HG03460 (cell line): ENCODE data around the gene TASOR.
A peak's percentile ranks its signal among the peaks of the same experiment; 100 is the strongest.
"Not testable (repeated sequence)": the region's sequence is repeated elsewhere in the genome, so short reads cannot be mapped to it uniquely, and the experiment has no call there.

Source experiments
- ATAC-seq: cut with Tn5 transposase; IDR thresholded peaks from one replicate; pipeline ENCODE4 v1.9.1; 2021; ENCODE audit not compliant: unreplicated experiment

The TASOR gene, protein sequence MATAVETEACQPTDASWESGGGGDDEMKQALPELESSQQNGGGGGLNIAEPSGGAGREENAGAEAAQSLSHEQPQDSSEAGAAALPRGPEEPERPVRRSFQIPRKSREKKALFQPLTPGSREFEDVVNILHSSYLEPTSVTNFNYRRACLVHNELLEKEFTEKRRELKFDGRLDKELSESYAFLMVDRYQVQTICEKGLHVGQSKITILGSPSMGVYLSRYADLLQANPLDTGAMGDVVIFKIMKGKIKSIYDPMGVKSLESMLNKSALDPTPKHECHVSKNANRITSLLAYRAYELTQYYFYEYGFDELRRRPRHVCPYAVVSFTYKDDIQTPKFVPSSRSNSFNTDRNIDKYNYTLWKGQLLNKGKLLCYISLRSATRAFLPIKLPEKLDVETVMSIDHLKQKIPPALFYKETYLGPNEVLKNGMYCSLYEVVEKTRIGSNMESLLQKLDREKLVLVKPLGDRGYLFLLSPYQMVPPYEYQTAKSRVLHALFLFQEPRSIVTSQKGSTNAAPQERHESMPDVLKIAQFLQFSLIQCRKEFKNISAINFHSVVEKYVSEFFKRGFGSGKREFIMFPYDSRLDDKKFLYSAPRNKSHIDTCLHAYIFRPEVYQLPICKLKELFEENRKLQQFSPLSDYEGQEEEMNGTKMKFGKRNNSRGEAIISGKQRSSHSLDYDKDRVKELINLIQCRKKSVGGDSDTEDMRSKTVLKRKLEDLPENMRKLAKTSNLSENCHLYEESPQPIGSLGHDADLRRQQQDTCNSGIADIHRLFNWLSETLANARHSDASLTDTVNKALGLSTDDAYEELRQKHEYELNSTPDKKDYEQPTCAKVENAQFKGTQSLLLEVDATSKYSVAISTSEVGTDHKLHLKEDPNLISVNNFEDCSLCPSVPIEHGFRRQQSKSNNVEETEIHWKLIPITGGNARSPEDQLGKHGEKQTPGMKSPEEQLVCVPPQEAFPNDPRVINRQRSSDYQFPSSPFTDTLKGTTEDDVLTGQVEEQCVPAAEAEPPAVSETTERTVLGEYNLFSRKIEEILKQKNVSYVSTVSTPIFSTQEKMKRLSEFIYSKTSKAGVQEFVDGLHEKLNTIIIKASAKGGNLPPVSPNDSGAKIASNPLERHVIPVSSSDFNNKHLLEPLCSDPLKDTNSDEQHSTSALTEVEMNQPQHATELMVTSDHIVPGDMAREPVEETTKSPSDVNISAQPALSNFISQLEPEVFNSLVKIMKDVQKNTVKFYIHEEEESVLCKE (N-terminal part only)

DNA sequence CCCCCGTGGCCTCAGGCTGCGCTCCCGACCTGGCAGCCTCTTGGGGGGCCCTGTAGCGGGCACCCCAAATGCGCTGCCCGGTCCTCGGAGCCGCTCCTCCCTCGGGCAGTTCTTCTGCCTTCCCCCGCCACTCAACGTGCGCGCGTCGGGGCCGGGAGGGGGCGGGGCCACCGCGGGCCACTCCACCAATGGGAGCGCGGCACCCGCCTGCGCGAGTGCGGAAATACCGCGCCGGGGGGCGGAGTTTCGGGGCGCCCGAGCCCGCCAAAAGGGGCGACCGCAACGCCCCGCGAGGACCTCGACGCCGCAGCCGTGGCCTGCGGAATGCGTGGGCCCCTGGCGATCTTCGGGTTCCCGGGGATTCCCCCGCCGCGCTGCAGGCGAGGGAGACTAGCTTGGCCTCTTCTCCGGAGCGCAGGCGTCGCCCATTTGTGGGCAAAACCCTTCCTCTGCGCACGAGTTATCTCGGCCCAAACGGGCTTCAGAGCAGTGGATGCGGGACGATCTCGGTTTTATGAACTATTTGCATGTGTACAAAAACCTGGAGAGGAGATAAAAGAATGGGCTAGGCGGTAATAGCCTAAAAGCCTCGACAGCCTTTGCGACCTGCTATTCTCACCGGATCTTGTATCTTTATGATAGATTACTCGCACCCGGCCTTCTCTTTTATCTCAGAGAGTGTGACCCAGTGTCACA is at the start of gene TASOR:
Gene TASOR (minus strand): TSS at position 144 of the 696 bp plus-strand sequence. CDS start 259 bp downstream, outside the sequence.
- peak; percentile 75 for ATAC-seq

DNA sequence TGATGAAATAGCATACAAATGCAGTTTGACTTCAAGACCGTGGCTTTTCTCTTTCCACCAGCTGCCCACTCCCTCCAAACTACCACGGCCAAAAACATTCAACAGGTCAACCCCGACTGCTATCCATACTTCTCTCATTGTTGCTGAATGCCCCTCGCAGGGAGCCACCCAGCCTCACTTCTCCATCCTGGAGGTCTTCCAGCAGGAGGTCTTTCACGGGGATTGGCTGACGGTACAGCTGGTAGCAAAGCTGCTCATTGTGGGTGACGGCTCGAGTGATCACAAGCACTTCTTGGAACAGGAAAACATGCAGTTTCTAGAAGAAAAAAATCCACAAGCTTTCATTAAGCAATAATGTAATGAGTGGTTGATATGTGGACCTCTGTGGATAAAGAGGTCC is 49.0 kb upstream of the TASOR start:
- no peak for ATAC-seq

DNA sequence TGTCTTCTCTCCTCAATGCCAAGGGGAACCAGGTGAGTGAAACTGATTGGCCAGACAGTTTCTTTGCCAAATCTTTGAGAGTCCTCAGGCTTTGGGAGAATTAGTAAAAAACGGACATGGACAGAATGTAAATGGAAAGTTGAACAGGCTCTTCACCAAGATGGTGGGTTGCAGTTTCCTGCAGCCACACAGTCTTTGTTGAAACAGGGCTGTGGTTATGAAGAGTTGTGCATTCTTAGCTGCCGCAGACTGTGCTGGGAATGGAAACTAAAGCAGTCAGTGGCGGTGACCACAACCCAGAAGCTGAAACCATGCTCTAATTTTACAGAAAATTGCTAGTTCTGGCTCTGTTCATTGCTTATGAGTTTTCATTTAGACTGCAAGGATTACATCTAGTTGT is 42.1 kb upstream of the TASOR start:
- ATAC-seq: peak; percentile 99

DNA sequence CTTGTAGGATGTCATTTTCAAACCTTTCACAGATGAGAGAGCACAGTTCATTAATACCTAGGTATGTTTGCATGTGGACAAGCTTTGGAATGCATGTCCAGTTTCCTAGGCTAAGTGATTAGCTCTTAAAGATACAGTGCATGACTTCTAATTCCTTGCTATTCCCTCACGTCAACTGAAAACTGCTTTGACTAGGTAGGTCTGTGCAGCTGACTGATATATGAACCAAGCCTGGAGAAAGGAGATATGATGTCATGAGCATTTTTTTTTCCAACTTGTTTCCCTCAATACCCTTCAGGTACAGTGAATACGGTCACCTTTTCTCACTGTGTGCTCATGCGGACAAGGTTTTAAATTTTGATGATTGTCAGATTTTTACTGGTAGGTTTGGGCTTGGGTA is 41.6 kb upstream of the TASOR start:
- ATAC-seq: no peak

DNA sequence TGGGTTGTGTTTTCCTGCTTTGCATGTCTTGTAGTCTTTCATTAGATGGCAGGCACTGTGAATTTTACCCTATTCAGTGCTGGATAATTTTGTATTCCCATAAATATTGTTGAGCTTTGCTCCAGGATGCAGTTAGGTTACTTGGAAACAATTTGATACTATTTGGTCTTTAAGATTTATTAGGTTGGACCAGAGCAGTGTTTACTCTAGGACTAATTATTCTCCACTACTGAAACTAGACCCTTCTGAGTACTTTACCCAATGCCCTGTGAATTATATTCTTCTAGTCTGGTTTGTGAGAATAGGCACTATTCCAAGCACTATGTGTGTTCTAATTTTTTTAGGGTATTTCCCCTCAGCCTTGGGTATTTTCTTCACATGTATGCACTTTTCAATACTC is 37.8 kb upstream of the TASOR start:
- ATAC-seq: no peak

DNA sequence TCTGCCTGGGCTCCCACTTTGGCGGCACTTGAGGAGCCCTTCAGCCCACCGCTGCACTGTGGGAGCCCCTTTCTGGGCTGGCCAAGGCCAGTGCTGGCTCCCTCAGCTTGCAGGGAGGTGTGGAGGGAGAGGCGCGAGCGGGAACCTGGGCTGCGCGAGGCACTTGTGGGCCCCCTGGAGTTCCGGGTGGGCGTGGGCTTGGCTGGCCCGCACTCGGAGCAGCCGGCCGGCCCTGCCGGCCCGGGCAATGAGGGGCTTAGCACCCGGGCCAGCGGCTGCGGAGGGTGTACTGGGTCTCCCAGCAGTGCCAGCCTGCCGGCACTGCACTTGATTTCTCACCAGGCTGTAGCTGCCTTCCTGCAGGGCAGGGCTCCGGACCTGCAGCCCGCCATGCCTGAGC is 35.7 kb upstream of the TASOR start:
- ATAC-seq: not testable (repeated sequence)

DNA sequence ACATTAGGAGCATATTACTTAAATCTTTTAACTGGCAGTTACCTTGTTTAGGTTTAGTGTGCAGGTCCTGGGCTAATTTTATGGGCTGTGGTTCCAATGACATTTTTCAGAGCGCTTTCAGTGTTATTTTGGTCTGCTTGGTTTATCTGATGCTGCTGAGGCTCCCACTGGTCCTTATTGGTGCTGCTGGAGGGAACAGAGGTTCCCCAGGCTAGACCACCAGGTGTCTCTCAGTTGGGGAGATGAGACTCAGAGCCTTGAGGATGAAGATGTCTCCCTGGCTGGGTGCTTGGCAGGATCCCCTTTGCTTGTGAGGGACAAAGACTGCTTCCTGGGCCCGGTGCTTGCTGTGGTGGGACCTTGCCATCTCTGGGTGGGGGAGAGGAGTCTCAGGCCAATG is 28.3 kb upstream of the TASOR start:
- no peak for ATAC-seq

DNA sequence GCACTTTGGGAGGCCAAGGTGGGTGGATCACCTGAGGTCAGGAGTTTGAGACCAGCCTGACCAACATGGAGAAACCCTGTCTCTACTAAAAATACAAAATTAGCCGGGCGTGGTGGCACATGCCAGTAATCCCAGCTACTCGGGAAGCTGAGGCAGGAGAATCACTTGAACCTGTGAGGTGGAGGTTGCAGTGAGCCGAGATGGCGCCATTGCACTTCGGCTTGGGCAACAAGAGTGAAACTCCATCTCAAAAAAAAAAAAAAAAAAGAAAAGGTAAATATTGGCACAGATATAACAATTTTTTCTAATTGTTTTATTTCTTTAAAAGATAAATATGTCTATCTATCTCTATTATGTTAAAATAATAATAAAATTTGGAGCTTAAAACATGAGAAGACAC is 24.3 kb upstream of the TASOR start:
- not testable (repeated sequence) for ATAC-seq

DNA sequence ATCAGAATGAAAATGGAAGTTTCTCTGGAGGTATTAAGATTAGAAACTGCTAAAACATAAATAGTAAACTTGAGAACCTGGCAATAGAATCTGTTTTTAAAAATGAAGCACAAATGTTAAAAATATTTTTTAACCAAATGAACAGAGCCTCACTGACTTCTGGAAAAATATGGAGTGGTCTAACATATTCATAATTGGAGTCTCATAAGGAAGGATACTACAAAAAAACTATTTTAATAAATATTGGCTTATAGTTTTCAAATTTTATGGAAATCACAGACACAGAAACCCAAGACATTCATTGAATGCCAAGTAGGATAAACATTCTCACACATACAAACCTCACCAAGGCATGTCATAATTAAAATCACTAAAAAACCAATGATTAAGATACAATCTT is 23.6 kb upstream of the TASOR start:
- no peak for ATAC-seq

DNA sequence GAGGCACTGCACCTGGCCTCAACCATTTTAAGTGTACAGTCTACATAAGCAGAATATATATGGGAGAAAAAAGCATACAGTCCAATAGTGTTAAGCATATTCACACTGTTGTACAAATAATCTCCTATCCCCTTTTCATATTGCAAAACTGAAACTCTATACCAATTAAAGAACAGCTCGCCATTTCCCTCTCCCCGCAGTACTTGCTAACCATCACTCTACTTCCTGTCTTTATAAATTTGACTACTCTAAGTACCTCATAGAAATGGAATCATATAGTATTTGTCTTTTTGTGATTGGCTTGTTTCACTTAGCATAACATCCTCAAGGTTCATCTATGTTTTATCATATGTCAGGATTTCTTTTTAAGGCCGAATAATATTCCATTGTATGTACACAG is 21.6 kb upstream of the TASOR start:
- no peak for ATAC-seq

DNA sequence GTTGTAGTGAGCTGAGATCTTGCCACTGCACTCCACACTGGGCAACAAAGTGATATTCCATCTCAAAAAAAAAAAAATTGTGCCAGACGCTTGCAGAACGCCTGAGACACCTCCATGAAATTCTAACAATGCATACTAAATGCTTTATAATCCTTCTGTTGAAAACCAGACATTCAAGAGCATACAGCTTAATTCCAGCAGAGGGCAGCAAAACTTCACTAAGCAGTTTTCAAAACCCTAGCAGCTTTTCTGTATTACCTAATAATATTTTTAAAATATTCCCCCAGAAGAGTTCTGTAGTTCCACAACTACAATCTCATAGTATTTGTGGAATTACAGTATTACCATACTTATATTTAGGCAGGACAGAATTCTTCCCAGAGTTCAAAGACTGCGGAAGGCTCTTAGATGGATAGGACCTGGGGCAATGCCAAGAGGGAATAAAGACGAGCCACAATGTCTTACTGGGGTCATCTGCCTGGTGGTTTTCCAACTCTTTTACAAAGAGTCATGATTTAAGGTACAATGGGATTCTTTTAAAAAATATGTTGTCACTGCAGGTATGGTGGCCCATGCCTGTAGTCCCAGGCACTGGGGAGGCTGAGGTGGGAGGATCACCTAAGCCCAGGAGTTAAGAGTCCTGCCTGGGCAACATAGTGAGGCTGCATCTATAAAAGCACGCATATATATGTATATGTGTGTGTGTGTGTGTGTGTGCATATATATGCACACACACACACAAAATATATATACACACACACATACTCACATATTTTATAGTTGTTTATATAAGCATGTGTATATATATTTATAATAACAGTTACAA is 19.6 kb upstream of the TASOR start:
- ATAC-seq: no peak

DNA sequence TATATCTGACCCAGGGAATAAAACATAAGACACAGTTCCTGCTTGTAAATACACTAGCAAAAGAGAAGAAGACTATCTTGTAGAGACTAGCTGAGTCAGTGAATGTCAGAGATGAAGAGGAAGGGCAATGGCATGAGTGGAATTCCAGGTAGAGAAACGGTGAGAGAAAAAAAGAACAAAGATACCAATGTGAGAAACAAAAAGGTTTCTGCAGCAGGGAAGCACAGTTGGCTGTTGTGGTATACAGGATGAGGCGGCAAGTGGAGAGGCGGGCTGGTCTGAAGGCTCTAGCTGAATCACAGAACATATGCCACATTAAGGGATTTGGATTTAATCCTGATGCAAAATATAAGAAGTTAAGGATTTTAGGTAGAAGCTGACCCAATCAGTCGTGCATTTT is 17.1 kb upstream of the TASOR start:
- no peak for ATAC-seq

DNA sequence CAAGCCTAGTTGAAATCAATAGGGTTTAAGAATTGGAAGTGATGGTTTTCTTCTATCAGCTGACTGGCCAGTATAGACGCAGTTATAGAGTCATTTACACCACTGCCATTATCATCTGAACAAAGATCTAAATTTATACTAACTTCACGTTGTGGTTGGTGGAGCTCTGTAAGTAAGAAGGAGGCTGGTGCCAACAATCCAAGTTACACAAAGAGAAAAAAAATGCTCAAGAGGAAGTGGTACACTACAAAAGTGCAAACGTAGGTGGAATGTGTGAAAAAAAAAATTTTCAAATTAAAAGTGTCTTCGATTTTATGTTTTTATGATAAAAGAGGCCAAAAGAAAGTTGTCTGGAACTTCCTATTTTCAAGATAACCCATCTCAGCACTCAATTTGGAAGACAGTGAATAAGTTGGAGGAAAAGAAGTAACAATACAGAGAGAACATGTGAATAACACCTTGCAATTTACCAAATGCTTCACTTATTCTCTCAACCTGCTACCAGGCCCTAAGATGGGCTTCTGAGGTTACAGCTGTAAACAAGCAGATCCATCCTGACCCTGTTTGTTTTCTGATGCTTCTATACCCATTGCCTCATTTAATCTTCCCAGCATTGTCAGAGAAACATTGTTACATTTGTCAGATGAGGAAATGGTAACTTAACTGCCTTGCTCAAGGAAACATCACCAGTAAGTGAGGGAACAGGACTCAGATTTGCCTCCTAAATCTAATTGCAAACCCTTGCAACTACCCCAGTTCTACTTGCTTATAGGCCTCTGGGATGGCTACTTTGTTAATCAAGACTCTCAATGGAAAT is 12.0 kb upstream of the TASOR start:
- no peak for ATAC-seq

DNA sequence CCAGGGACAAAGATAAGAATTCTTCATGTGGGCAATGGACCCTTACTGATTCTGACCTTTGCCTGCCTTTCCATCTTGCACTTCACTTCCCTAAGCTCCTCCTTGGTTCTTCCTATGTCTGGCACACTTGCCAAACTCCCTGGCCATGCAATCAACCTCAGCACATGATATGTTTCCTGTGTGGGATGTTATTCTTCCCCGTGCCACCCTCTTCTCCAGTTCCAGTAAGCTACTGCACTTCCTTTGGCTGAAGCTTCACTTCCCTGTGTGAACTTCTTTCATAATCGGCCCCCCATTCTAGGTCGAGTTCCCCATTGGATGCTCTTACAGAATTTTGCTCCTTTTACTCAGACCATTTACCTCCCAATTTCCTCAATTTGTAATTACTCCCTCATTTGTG is 10.7 kb upstream of the TASOR start:
- no peak for ATAC-seq

DNA sequence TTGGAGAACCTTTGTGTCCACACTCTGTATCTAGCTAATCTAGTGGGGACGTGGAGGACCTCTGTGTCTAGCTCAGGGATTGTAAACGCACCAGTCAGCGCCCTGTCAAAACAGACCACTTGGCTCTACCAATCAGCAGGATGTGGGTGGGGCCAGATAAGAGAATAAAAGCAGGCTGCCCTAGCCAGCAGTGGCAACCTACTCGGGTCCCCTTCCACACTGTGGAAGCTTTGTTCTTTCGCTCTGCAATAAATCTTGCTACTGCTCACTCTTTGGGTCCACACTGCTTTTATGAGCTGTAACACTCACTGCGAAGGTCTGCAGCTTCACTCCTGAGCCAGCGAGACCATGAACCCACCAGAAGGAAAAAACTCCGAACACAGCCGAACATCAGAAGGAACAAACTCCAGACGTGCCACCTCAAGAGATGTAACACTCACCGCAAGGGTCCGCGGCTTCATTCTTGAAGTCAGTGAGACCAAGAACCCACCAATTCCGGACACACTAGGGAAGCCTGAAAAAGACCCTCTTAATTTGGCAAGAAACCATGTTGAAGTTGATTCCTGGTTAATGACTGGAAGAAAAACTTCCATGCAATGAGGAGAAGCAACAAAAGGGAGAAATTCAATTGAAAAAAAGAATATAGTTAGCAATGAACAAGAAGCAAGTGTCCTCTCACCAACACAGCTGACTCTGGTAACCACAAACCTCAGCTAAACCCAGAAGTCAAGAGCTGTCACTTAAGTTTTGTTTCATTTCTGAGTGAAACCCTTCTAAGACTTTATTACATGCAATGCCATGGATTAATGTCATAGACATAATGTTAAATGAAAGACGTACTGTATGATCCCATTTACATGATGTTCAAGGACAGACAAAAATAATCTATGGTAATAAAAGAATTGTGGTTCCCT is 9.7 kb upstream of the TASOR start:
- ATAC-seq: peak; percentile 82

DNA sequence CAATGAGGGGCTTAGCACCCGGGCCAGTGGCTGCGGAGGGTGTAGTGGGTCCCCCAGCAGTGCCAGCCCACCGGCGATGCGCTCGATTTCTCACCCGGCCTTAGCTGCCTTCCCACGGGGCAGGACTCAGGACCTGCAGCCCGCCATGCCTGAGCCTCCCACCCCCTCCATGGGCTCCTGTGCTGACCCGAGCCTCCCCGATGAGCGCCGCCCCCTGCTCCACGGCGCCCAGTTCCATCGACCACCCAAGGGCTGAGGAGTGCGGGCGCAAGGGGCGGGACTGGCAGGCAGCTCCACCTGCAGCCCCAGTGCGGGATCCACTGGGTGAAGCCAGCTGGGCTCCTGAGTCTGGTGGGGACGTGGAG is 8.9 kb upstream of the TASOR start:
- not testable (repeated sequence) for ATAC-seq

DNA sequence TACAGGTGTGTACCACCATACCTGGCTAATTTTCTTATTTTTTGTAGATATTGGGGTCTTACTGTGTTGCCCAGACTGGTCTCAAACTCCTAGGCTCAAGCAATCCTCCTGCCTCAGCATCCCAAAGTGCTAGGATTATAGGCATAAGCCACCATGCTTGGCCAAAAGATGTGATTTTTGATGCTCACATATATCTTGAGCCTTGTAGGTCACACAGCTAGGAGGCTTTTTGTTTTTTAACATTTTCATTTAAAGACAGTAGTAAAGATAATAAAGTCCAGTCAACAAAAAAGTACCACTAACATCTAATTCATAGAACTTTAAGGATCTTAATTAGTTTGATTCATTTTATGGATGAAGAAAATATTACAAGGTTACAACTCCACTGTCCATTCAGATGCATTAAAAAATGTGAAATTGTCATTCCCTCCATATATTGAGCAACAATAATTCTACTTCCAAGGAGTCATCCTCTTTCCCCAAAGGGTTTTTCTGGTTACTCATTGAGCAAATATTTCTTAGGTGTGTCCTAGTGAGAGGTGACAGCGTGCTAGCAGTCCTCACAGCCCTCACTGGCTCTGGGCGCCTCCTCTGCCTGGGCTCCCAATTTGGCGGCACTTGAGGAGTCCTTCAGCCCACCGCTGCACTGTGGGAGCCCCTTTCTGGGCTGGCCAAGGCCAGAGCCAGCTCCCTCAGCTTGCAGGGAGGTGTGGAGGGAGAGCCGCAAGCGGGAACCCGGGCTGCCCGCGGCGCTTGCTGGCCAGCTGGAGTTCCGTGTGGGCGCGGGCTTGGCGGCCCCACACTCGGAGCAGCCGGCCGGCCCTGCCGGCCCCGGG is 8.3 kb upstream of the TASOR start:
- no peak for ATAC-seq
